ENCODE results near the gene PLCH1. TPM values are rescaled to one million over a fixed set of nuclear protein-coding genes. Genes with fewer than 3 reads are reported as not detected.

The PLCH1 gene
- total and polyA plus RNA-seq, 2 of the 13 experiments (the other 11 are each of a cell fraction or from before 2014, with no cell fraction given), result 2.0 to 3.0 TPM

GRCh38 chr3:155549087-155549486, 195.8 kb downstream of the PLCH1 start:
- no TSS peak for BruUV-seq (replicated peaks)
- Histone ChIP-seq H3K9ac (ENCODE audit: insufficient read depth, low read depth, low read length) (no peak overlapping the region), H3K27me3 (ENCODE audit: control insufficient read depth in 1 of 2, insufficient read depth in 2 of 2, low read length in 2 of 2) (no peaks in the 10 kb centered on the region), H3K79me2 (ENCODE audit: insufficient read depth, low read length) (no peaks in the 10 kb centered on the region), H3K36me3 (replicated peaks in 1 of 2; ENCODE audit: control insufficient read depth in 1 of 2, insufficient read depth in 2 of 2, low read length in 2 of 2) (no peaks in the 10 kb centered on the region), H3K9me3 (ENCODE audit: low read length) (no peaks in the 10 kb centered on the region), H3K4me1 (ENCODE audit: insufficient read depth, low read length) (peaks cover 4% of the 10 kb centered on the region), H3K27ac (ENCODE audit: extremely low read length, insufficient read depth, low read length) (no peak overlapping the region), H3K4me2 (ENCODE audit: low read depth, low read length) (no peak overlapping the region), H4K20me1 (ENCODE audit: insufficient read depth, low read length) (no peaks in the 10 kb centered on the region), H3K4me3 (replicated peaks in 1 of 3; ENCODE audit: insufficient read depth in 1 of 3, low read depth in 2 of 3, low read length in 3 of 3) (no peak overlapping the region), H2AFZ (ENCODE audit: low read length) (no peak overlapping the region)
- POLR2A ChIA-PET, result no interaction called here
- no peak for FAIRE-seq
- CTCF ChIA-PET (ENCODE audit: low intra/inter-chr PET ratio, low total read pairs), result no interaction called here
- in situ Hi-C loops (cut with HindIII; ENCODE audit: extremely low pct_ligation_motif_present, low pct_unique_long_range_greater_than_20kb) (no loop called here), intact Hi-C loops (cut with micrococcal nuclease; ENCODE audit: unreplicated experiment) (no loop called here)
- TF ChIP-seq ZNF138 (CRISPR knock-in tag; IDR thresholded peaks at IDR 0.05; ENCODE audit: low read depth) (no peak), ZBTB21 (CRISPR knock-in tag; IDR thresholded peaks at IDR 0.05) (no peak), ZNF776 (CRISPR knock-in tag; IDR thresholded peaks at IDR 0.05) (no peak), ZBTB1 (CRISPR knock-in tag; IDR thresholded peaks at IDR 0.05; ENCODE audit: borderline replicate concordance) (no peak), TFDP2 (CRISPR knock-in tag; IDR thresholded peaks at IDR 0.05) (no peak), ZFP36L1 (CRISPR knock-in tag; IDR thresholded peaks at IDR 0.05) (no peak), RBM22 (optimal IDR thresholded peaks at IDR 0.05; ENCODE audit: low read length) (no peak), ZHX1 (CRISPR knock-in tag; IDR thresholded peaks at IDR 0.05; ENCODE audit: low read depth) (no peak), HIVEP1 (CRISPR knock-in tag; IDR thresholded peaks at IDR 0.05) (no peak)
- WGBS (ENCODE audit: low lambda C conversion rate), result 92% methylated on average over 2 of the region's 2 CpGs
- DNase-seq (ENCODE audit: low spot score), result no peak
- ATAC-seq, result no peak

All from HepG2 (cell line).